Ovary (tissue), 3 donors: Measurements from ENCODE around the gene ANO2.

Experiments used
- POLR2A ChIP-seq: fragments of 450-650 bp; IDR thresholded peaks from one replicate; pipeline ENCODE4 v1.6.1; 2017; ENCODE audit warnings: antibody characterized with exemption, mild to moderate bottlenecking, moderate library complexity
- TF ChIP-seq, protein P1 (sequence below), 3 donors: fragments of 450-650 bp in 2 of 3; fragments of 200-600 bp in 1 of 3; IDR thresholded peaks; one replicate each; pipeline versions ENCODE4 v1.5.1 to v1.8.0; 2016 to 2022; ENCODE audit warnings: antibody characterized with exemption in 3 of 3, mild to moderate bottlenecking in 1 of 3
- donor health status: DM: no; HTN: no; CAD: no.

DNA sequence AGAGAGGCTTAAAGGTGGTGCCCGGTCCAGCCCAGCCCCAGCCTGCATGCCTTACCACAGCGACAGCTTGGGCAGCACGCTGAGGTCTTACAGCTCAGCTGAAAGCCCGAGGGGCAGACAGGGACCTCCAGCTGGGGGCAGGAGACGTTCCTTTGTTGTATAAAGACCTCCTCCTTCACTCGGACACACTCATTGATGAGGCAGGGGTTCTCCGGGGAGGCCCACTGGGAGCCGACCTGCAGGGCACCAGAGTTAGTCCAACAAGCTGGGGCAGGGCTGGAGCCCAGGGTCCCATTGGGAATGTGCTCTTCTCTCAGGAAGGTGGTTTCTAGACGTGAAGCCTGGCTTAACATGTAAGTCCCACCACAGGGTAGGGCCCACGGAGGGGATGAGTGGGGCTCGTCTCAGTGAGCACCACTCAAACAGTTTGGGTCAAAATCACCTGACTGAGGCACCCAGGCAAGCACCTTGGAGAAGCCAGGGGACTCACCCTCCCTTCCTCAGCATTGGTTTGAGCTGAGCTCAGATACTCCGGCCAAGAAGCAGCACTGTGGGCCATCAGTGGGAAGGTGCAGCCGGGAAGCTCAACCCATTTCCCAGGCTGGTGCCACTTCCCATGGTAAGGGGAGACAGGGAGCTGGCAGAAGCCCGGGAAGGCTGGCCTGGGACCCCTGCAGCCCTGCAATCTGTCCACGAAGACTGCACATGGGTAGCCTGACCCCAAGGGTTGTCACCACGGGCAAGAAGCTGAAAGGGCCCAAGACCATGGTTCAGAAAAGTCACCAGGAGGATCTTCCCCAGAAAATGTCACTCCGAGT, 24.3 kb upstream of the ANO2 start:
- TF ChIP-seq, protein P1, sequence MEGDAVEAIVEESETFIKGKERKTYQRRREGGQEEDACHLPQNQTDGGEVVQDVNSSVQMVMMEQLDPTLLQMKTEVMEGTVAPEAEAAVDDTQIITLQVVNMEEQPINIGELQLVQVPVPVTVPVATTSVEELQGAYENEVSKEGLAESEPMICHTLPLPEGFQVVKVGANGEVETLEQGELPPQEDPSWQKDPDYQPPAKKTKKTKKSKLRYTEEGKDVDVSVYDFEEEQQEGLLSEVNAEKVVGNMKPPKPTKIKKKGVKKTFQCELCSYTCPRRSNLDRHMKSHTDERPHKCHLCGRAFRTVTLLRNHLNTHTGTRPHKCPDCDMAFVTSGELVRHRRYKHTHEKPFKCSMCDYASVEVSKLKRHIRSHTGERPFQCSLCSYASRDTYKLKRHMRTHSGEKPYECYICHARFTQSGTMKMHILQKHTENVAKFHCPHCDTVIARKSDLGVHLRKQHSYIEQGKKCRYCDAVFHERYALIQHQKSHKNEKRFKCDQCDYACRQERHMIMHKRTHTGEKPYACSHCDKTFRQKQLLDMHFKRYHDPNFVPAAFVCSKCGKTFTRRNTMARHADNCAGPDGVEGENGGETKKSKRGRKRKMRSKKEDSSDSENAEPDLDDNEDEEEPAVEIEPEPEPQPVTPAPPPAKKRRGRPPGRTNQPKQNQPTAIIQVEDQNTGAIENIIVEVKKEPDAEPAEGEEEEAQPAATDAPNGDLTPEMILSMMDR (IDR thresholded peaks at IDR 0.05) = no peak
- no peak for TF ChIP-seq POLR2A
